Left ventricle myocardium inferior (tissue), 1 donor: ENCODE data around the gene SNX25. TPM values are rescaled to one million over a fixed set of nuclear protein-coding genes. Genes with fewer than 3 reads are reported as not detected.

ENCODE experiments used
- DNase-seq: peaks from one replicate; pipeline ENCODE4 v3.0.0-alpha.2; 2020
- H3K27ac ChIP-seq: fragments of 200-600 bp; replicated peaks from 2 replicates; pipeline ENCODE4 v1.8.0; 2021
- H3K27me3 ChIP-seq: fragments of 200-600 bp; 2 replicates; pipeline ENCODE4 v1.8.0; 2021; ENCODE audit warnings: low read depth
- H3K36me3 ChIP-seq: fragments of 200-600 bp; 2 replicates; pipeline ENCODE4 v1.8.0; 2021
- H3K4me1 ChIP-seq: fragments of 200-600 bp; 2 replicates; pipeline ENCODE4 v1.8.0; 2021
- H3K4me3 ChIP-seq: fragments of 200-600 bp; 2 replicates; pipeline ENCODE4 v1.8.0; 2021; ENCODE audit warnings: mild to moderate bottlenecking, moderate library complexity
- H3K9me3 ChIP-seq: fragments of 200-600 bp; replicated peaks from 2 replicates; pipeline ENCODE4 v1.8.0; 2021
- intact Hi-C: fragments of 100-400 bp; cut with micrococcal nuclease; formaldehyde crosslinking; loops from one replicate; pipeline ENCODE4 v1.11.0; 2022
- total RNA-seq: library from RNA; stranded (reverse); fragmentation: NEBNext Ultra II Directional; extraction: Animal tissue kit (Norgen Biotek cat#: 25700); gene quantifications from one replicate; pipeline ENCODE4 v1.2.1, GENCODE V29; 2021
- TF ChIP-seq, protein P1 (sequence below): fragments of 200-600 bp; IDR thresholded peaks from 2 replicates; pipeline ENCODE4 v1.8.0; 2021; ENCODE audit warnings: antibody characterized with exemption, mild to moderate bottlenecking, borderline replicate concordance
- donor health status: DM: no; HTN: yes; CAD: no; lungs with severe emphysema.

Gene SNX25
- total RNA-seq, 1 donor from 2014 or later: 10.8 TPM

DNA sequence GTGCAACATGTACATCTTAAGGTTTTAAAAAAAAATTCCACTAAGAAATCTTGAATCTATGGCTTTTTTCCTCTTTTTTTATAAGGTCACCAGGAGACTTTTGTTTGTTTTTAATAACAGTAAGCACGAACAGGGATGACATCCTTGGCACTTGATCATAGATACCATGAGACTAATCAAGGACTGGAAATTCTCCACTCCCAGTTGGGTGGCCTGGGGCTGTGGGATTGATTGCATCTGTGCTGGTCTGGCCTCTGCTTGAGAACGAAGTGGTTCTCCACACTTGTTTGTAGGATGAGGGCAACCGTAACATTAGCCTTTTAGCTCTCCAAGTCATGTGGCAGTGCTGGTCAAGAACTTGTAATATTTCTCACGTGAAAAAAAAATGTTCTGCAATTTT is 35.4 kb downstream of the SNX25 start:
- peaks cover 21% of the 10 kb centered on the region for H3K4me1 ChIP-seq
- TF ChIP-seq, protein P1, sequence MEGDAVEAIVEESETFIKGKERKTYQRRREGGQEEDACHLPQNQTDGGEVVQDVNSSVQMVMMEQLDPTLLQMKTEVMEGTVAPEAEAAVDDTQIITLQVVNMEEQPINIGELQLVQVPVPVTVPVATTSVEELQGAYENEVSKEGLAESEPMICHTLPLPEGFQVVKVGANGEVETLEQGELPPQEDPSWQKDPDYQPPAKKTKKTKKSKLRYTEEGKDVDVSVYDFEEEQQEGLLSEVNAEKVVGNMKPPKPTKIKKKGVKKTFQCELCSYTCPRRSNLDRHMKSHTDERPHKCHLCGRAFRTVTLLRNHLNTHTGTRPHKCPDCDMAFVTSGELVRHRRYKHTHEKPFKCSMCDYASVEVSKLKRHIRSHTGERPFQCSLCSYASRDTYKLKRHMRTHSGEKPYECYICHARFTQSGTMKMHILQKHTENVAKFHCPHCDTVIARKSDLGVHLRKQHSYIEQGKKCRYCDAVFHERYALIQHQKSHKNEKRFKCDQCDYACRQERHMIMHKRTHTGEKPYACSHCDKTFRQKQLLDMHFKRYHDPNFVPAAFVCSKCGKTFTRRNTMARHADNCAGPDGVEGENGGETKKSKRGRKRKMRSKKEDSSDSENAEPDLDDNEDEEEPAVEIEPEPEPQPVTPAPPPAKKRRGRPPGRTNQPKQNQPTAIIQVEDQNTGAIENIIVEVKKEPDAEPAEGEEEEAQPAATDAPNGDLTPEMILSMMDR: no peak
- no peak overlapping the region for H3K4me3 ChIP-seq
- DNase-seq: no peak
- no peaks in the 10 kb centered on the region for H3K27me3 ChIP-seq
- H3K36me3 ChIP-seq: no peaks in the 10 kb centered on the region
- H3K9me3 ChIP-seq: no peaks in the 10 kb centered on the region
- no peak overlapping the region for H3K27ac ChIP-seq
- intact Hi-C loops: no loop called here

DNA sequence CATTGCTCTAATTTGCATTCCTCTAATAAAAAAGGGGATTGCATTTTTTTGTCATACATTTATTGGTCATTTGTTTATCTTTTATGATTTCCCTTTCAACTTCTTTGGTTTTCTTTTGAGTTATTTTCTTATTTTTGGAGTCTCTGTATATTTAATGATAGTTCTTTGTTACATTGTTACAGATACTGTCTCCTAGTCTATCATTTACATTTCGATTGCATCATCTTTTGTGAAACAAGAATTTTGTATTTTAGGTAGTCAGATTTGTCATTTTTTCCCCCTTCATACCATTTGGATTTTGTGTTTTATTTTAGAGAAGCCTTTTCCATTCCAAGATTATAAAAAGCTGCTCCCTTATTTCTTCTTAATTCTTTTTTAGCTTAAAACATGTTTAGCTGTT is 37.1 kb downstream of the SNX25 start:
- Histone ChIP-seq H3K36me3 (no peaks in the 10 kb centered on the region), H3K4me1 (peaks cover 26% of the 10 kb centered on the region), H3K27me3 (no peaks in the 10 kb centered on the region), H3K4me3 (no peak overlapping the region), H3K9me3 (no peaks in the 10 kb centered on the region), H3K27ac (no peak overlapping the region)
- DNase-seq: no peak
- intact Hi-C loops: no loop called here
- TF ChIP-seq, protein P1: no peak

DNA sequence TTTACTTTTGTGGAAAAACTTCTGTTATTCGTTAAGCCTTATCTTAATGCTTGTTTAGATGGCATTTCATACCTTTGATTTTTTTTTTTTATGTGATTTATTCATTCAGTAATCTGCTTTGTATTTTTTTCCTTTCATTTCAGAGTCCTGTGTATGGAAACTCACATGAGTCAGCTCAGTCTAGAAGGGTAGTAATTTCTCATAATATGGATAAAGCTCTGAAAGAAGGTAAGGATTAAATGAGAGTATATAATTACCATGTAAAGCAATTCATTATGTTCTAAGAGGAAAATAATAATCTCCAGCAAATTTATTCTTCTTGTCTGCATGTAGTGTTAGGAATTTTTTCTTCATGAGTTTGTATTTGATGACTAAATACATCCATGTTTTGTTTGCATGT is 37.8 kb downstream of the SNX25 start:
- no peak overlapping the region for H3K4me3 ChIP-seq
- no peak for DNase-seq
- no peaks in the 10 kb centered on the region for H3K27me3 ChIP-seq
- H3K4me1 ChIP-seq: peaks cover 33% of the 10 kb centered on the region
- no peak overlapping the region for H3K27ac ChIP-seq
- H3K36me3 ChIP-seq: no peaks in the 10 kb centered on the region
- TF ChIP-seq, protein P1: no peak
- intact Hi-C loops: no loop called here
- no peaks in the 10 kb centered on the region for H3K9me3 ChIP-seq

DNA sequence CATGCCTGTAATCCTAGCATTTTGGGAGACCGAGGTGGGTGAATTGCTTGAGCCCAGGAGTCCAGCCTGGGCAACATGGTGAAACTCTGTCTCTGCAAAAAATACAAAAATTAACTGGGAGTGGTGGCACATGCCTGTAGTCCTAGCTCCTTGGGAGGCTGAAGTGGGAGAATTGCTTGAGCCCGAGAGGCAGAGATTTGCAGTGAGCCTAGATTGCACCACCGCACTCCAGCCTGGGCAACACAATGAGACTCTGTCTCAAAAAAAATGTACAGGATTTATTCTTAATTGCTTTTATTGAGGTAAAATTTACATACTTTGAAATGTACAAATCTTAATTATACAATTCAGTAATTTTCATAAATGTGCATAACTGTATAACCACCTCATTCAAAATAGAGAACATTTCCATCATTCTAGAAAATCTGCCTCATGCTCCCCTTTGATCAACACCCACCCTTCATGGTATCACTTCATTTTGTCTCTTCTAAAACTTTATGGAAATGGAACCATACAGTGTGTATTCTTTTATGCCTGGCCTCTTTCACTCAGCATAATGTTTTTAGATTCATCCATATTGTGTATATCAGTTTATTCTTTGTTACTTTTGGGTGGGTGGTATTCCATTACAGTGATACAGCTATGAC is 39.1 kb downstream of the SNX25 start:
- Histone ChIP-seq H3K4me3 (no peak overlapping the region), H3K9me3 (no peaks in the 10 kb centered on the region), H3K27me3 (no peaks in the 10 kb centered on the region), H3K27ac (no peak overlapping the region), H3K4me1 (peaks cover 30% of the 10 kb centered on the region), H3K36me3 (no peaks in the 10 kb centered on the region)
- no peak for DNase-seq
- TF ChIP-seq, protein P1: no peak
- intact Hi-C loops: no loop called here

DNA sequence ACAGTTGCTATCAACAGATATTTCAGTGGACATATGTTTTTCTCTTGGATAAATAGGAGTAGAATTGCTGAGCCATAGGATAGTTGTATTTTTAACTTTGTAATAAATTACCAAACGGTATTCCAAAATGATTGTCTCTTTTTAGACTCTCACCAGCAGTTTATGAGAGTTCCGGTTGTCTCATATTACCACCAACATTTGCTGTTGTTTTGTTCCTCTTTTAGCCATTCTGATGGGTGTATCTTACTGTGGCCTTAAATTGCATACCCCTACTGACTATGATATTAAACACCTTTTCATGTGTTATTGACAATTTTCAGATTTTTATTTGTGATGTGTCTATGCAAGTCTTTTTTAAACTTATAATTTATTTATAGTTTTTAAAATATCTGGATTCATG is 39.7 kb downstream of the SNX25 start:
- H3K36me3 ChIP-seq: no peaks in the 10 kb centered on the region
- TF ChIP-seq, protein P1: no peak
- no peaks in the 10 kb centered on the region for H3K27me3 ChIP-seq
- H3K9me3 ChIP-seq: no peaks in the 10 kb centered on the region
- no peak for DNase-seq
- intact Hi-C loops: no loop called here
- no peak overlapping the region for H3K4me3 ChIP-seq
- H3K4me1 ChIP-seq: peaks cover 26% of the 10 kb centered on the region
- no peak overlapping the region for H3K27ac ChIP-seq
